GM18507 (cell line): ENCODE measurements around the gene DNAH10.

Source experiments
- DNase-seq: peaks from one replicate; pipeline ENCODE4 v3.0.0; 2011; ENCODE audit warnings: low read depth; ENCODE audit not compliant: insufficient read length; ENCODE audit errors: extremely low spot score
- FAIRE-seq: peaks from 2 replicates; lab custom pipeline; 2011; peaks lifted over from hg19 to GRCh38; lab: Jason Lieb, UNC

DNAH10 gene

GRCh38 chr12:123956249-123956648 lies 194.1 kb downstream of the DNAH10 start:
- DNase-seq (no peak), FAIRE-seq (no peak)

GRCh38 chr12:123957196-123957595 lies 195.1 kb downstream of the DNAH10 start:
- no peak for DNase-seq
- FAIRE-seq = no peak

- DNase-seq (no peak), FAIRE-seq (no peak)
These were observed 196.4 kb downstream of the DNAH10 start for GRCh38 chr12:123958462-123958861.

GRCh38 chr12:123958876-123959275 lies 196.8 kb downstream of the DNAH10 start:
- DNase-seq (no peak), FAIRE-seq (no peak)

GRCh38 chr12:123960029-123960735 lies 198.1 kb downstream of the DNAH10 start:
- DNase-seq (no peak), FAIRE-seq (no peak)

- no peak for DNase-seq
These were observed 198.8 kb downstream of the DNAH10 start for GRCh38 chr12:123960856-123961255.

GRCh38 chr12:123961585-123962345 lies 199.7 kb downstream of the DNAH10 start:
- DNase-seq = no peak
- no peak for FAIRE-seq

More at GRCh38 chr12:123960856-123961255, 198.8 kb downstream of the DNAH10 start:
- FAIRE-seq = no peak

GRCh38 chr12:123962513-123962912 lies 200.4 kb downstream of the DNAH10 start:
- no peak for FAIRE-seq
- DNase-seq = no peak

- FAIRE-seq = no peak
- DNase-seq = no peak
These were observed 201.7 kb downstream of the DNAH10 start for GRCh38 chr12:123963821-123964220.

- no peak for DNase-seq
- FAIRE-seq = no peak
These were observed 203.3 kb downstream of the DNAH10 start for GRCh38 chr12:123965382-123965781.

- FAIRE-seq = no peak
- no peak for DNase-seq
These were observed 204.5 kb downstream of the DNAH10 start for GRCh38 chr12:123966596-123966995.

GRCh38 chr12:123967121-123967586 lies 205.1 kb downstream of the DNAH10 start:
- DNase-seq = no peak
- no peak for FAIRE-seq

- peak; percentile 18 for FAIRE-seq
- DNase-seq = no peak
These were observed 209.3 kb downstream of the DNAH10 start for GRCh38 chr12:123971449-123971769.

GRCh38 chr12:123971770-123972456 lies 209.8 kb downstream of the DNAH10 start:
- FAIRE-seq = no peak

GRCh38 chr12:123972457-123973401 lies 210.6 kb downstream of the DNAH10 start, which contains the start of the genes CCDC92 and ZNF664:
CCDC92 (minus strand) TSS chr12:123972831; CDS start chr12:123944305, 28,526 bp downstream.
ZNF664 (plus strand) TSS chr12:123973215; CDS start chr12:124012145, 38,930 bp downstream.
- peak; percentile 93 for DNase-seq
- peak; percentile 87 for FAIRE-seq

More at GRCh38 chr12:123971770-123972456, 209.8 kb downstream of the DNAH10 start:
- no peak for DNase-seq

GRCh38 chr12:123973552-123974341 lies 211.6 kb downstream of the DNAH10 start:
- no peak for FAIRE-seq

GRCh38 chr12:123976227-123976826 lies 214.2 kb downstream of the DNAH10 start:
- no peak for DNase-seq
- no peak for FAIRE-seq

More at GRCh38 chr12:123973552-123974341, 211.6 kb downstream of the DNAH10 start:
- DNase-seq = no peak

- no peak for FAIRE-seq
- DNase-seq = no peak
These were observed 217.5 kb downstream of the DNAH10 start for GRCh38 chr12:123979566-123979965.
